Activated naive CD4-positive, alpha-beta T cell treated with anti-CD3 and anti-CD28 coated beads, Interleukin-2, amount 50 U/mL, for 16 hours (primary cell): ENCODE results near the gene ZNF610.

Experiments
- DNase-seq: peaks from one replicate; pipeline ENCODE4 v3.0.0-alpha.2; 2020

Gene ZNF610

GRCh38 chr19:52398081-52398441 lies 62.0 kb downstream of the ZNF610 start:
- DNase-seq = peak; percentile 13

GRCh38 chr19:52410276-52410675 lies 74.2 kb downstream of the ZNF610 start:
- DNase-seq = no peak

- DNase-seq = no peak
These were observed 79.7 kb downstream of the ZNF610 start for GRCh38 chr19:52415711-52416110.
